Activated CD4-positive, alpha-beta T cell treated with anti-CD3 and anti-CD28 coated beads for 4 hours (primary cell): Measurements from ENCODE around the gene PPP2R2C.

Source experiments
- DNase-seq, 2 donors: peaks; one replicate each; pipeline ENCODE4 v3.0.0-alpha.2; 2020

PPP2R2C gene

DNA sequence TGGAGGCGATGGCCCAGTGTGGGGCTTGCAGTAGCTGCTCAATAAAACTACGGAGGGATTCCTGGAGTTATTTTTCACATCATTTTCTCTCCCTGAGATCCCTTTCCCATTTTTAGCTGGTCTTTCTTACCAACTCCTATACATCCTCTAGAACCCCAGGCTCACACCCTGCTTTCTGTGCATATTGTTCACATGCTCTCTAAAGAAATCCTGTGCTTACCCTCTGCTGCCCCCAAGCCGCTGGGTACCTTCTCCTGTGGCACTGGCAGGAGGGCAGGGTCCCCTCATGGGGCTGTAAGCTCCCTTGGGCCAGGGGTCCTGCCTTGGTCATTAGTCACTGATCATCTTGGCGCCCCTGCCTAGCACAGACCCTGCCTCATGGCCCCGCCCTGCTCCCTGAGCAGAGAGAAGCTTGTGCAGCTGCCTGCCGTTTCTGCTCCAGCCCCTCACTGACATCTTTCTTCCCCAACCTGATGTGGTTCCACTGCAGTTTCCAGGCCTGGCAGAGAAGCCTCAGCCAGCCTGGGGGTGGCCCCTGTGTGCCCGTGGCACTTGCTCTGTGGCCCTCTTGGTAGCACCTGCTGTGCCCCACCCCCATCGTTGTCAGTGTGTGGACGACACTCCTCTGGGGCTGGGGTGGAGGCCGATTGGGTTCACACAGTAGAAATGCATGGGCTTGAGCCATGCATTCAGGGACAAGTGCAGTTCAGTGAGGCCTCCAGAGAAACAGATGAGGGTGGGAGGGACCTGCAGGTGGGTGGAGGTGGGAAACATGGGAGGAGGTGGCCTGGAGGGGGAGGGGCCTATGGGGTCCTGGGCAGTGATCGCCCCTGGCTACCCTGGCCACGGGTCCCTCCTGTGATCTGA is 133.2 kb downstream of the PPP2R2C start:
- DNase-seq: no peak

DNA sequence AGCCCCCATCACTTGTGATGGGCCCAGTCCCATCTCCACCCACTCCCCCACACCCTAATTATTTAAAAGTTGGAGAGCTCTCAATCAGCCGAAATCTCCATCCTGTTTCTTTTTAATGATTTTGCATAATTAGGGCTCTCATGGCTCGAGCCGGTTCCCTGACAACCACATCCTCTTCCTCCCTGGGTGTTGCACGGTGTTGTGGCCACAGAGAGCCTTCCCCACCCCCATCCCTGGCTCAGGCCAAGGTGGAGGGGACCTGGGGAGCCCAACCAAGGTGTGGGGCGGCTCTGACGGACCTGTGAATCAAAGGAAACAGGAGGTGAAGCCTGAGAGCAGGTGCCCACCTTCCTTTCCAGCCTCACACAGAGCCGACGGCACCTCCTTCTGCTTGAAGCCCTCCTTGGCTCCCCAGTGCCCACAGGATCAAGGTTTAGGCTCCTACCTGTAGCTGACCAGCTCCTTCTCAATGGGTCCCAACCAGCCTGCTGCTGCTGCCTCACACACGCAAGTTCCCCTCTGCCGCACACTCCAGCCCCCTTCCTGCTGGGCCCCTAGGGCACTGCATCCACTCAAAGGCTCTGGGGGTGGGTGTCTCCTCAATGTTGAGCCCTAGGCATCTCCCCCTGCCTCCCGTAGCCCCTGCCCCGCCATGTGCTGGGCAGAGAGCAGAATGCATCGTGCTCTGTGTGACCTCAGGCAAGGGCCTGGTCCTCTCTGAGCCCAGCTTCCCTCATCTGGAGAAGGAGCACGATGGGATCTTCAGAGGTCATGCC is 134.1 kb downstream of the PPP2R2C start:
- no peak for DNase-seq

DNA sequence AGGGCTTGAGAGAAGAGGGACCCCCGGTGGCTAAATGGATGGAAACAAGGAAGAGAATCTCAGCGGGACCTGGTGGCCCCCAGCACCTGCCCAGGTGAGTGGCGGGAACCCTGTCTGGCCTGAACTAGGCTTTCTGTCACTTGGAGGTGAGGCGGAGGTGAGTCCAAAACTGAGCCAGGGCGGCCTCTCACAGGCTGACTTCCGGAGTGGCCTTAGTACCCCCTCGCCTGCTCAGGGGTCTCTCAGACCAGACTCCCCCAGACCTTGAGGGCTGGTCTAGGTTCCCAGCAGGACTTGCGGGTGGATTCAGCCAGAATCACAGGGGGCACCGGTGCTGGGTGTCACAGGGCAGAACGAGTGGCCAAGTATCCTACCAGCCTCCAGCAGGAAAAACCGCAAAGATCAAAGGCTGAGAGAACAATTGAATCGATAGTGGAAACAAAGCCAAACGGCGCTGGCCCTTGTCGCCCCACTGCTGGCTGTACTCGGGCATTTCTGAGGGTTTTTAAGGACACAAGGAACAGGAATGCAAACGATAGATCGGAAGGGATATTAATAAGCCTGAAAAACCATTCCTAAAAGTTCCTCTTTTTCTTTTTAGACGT is 135.0 kb downstream of the PPP2R2C start:
- DNase-seq: no peak

DNA sequence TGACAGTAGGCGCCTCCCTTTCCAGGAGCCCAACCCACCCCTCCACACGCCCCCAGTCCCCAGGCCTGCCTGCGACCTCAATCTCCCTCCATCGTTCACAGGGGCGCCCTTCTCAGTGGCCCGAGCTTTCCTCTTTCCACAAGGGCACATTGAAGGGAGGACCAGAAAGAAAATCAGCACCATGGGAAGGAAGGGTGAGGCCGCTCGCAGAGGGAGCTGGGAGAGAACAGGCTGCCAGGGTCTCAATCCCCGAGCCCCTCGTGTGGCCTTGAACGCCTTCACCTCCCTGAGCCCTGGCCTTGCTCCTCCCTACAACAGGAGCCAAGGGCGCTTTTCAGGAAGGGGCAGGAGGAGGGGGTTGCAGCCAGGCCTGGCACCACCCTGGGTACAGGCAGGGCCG is 136.2 kb downstream of the PPP2R2C start:
- DNase-seq: no peak

DNA sequence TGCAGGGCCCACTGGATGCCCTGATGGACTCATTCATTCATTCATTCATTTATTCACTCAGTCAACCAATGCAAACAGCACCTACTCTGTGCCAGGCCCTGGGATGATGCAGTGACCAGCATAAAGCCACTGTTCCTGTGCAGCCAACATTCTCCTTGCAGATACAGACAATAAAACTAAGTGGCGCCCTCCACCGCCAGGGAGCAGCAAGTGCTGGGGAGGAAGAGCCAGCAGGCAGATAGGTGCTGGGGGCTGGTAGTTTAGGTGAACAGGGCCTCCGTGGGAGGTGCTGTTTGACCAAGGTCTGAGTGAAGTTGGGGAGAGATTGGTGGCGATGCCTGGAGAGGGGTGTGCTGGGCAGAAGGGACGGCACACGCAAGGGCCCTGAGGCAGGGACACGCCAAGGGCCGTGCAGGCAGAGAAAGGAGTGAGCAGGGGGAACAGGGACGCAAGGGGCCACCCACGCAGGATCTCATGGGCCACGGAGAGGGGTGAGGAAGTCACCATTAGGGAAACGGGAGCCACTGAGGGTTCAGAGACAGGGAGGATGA is 137.3 kb downstream of the PPP2R2C start:
- no peak for DNase-seq

DNA sequence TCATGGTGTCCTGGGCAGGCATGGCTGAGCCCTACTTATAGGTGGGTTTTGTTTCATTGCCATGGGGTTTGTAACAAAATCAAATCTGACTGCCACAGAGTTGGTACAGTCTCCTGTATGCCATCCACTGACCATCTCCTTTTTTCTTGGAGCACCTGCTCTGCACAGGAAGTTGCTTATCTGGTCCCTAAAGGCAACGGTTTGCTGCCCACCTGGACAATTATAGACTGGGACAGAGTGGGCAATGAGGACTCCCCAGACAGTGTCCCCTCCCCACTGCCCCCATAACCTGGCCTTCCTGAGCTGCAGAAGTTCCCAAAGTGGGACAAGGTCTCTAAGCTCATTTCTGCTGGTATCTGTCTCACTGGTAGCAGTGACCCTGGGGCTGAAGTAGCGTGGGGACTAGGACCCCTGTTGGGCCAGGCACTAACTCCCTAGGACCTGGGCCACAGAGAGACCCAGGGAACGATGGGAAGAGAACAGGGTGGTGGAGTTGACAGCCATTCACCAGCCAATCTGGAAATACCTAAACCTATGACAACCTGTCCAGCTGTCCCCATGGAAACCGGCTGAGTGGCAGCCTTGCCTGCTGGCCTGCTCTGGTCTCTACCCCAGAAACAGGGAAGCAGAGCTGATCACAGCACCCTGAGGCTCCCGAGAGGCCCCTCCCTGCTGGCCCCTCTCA is 138.1 kb downstream of the PPP2R2C start:
- no peak for DNase-seq

DNA sequence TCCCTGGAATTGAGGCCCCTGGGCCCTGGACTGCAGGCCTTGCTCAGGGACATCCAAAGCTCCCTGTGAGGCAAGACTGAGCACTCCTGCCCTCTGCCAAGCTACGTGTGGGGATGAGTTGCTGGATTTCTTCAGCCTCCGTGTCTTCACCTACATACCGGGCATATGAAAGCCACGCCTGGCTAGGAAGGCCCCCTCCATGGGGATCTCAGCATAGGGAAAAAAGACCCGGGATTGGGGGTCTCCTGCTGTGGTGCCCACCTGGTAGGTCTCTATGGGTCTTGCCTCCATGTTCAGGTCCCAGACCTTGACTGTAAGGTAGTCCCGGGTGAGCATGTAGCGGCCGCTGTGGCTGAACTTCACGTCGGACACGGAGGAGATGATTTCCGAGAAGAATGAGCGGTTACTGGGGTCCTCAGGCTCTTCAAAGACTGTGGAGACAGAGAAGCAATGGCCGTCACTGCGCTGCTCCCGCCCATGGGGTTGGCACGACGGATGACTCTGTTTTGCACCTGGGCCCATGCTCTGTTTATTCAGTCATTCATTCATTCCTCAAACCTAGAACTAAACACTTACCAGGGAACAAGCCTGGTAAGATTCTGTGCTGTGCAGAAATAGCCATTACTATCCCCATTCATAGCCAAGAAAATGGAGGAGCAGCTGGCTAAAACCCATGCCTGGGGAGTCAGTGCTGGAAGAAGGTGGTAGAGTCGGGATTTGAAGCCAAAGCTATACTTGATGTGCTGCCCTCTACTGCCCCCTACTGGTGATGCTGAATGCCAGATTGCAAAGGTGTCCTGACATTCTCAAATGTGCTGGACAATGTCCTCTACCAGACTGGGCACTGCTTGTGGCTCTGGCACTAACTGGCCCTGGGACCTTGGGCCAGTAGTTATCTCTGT is 138.9 kb downstream of the PPP2R2C start:
- no peak for DNase-seq

DNA sequence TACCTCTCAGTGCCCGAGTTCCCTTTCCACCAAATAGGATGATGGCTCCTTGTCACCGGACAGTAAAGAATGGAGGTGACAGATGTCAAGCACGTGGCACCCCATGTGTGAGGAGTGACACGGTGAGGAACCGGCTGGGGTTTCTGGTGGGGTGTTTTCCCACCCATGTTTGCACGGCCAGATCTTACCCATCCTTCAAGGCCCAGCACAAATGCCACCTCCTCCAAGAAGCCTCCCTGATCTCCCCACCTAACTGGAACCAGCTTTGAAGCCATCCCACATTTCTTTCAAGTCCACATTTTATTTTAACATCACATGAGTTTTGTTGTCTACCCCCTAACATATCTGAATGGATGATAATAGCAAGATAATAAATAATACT is 139.8 kb downstream of the PPP2R2C start:
- no peak for DNase-seq

DNA sequence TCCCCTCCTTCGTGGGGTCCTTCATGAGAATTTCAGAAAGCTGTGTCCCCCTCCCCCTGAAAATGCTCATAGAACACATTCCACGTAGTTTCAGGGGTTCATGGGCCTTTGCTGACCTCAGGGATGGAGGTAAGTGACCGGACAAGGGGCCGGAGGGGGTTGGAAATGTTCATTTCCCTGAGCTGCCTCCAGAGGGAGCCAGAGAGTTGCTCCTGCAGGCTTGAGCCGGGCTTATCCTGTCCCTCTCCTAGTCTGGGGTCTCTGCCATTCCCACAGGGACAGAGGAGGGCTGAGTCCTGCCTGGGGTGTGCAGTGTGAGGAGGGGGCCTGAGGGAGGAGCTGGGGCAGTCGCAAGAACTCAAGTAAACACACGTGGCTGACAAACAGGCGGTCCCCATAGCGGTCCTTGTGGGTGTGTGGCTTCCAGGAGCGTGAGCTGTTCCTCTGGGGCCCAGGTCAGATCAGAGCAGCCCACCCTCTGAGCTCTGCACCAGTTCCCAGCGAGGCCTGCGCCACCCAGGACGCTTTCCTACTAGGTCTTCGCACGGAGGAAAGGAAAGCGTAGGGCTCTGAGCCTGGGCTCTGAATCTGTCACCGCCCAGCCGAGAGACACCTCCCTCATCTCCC is 140.3 kb downstream of the PPP2R2C start:
- no peak for DNase-seq

DNA sequence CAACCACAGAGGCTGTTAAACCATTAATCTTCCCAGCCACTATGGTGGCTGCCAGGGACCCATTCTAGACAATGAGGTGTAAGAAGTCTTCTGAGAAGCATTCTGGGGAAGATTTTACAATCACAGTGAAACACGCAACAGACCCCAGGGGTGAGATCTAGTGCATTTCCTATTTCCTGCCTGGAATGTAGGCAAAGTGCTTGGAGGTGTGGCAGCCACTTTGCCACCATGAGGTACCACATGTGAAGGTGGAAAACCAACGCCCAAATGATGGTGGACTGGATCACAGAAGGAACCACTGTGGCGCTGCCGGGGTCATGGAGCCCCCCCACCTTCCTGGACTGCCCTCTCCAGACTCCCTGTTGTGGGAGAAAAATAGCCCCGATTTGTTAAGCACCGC is 140.9 kb downstream of the PPP2R2C start:
- no peak for DNase-seq

DNA sequence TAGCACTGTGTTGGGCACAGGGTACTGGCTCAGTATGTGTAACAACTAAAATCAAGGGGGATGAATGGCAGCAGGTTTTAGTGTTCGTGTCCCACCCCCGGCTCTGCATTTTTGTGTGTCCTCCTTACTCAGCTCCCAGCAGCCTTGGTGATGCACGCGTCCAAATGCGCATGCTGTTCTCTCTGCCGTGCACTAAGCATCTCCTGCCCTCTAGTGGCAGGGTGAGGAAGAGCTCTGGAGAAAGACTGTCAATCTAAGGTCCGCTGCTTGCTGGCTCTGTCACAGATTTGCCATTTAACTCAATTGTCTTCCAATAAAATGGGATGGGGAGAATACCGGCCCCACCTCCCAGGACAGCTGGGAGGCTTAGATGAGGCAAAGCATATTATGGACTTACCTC is 141.4 kb downstream of the PPP2R2C start:
- DNase-seq: no peak

DNA sequence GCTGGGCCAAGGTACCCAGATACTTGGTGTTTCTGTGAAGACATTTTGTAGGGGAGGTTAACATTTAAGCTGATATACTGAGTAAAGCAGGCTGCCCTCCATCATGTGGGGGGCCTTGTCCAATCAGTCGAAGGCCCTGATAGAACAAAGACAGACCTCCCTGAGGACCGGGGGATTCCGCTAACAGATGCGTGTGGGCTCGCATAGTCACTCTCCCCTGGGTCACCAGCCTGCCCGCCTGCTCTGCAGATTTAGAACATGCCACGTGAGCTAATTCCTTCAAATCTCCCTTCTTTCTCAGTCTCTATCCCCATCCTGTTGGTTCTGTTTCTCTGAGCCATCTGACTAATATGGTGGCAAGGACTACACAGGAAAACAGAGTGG is 142.0 kb downstream of the PPP2R2C start:
- no peak for DNase-seq

DNA sequence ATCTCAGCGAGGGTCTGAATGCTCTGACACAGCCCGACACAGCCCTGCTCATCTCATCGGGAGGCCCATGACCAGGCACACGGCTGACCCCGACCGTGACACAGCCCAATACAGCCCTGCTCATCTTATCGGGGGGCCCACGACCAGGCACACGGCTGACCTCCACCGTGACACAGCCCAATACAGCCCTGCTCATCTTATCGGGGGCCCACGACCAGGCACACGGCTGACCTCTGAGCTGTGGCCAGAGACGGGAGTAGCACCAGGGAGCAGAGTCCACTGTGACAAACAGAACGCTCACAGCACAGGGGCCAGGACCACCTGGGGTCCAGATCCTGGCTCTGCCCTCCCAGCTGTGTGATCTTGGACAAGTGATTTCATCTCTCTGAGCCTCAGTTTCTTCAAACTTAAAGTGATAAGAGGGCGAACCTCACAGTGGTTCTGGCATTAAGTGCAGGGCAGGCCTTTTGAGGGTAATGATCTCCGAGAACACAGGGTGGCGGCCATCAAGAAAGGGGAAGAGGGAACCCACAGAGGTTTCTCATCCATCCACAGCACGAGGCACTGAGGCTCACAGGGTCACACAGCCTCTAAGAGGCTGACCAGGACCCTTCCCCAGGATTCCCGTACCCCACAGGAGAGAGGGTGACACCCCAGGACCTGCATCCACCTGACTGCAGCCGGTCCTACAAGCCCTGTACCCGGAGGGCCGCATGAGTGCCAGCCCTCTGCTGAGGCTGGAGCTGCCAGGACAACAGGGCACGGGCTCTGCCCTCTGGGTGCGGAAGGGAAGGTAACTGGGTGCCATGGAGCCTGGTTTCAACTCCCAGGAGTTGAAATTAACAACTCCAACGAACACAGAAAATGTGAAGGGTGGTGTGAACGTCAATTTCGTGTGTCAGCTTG is 142.7 kb downstream of the PPP2R2C start:
- no peak for DNase-seq

DNA sequence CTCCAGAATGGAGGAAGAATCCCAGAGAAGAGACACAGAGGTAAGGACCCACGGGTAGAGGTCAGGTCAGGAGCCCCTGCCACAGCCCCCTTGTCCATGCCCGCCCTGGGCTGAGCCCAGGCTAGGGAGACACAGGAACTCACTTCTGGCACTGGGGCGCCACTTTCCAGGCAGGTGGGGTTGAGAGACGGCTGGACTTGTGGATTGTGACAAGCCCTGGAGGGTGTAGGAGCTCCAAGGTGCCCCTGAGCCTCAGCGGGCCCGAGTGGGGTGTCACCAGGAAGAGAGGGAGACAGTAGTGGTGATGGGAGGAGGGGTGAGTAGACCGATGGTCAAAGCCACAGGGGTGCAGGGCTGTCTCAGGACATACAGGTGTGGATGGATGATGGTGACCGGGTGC is 143.9 kb downstream of the PPP2R2C start:
- no peak for DNase-seq

DNA sequence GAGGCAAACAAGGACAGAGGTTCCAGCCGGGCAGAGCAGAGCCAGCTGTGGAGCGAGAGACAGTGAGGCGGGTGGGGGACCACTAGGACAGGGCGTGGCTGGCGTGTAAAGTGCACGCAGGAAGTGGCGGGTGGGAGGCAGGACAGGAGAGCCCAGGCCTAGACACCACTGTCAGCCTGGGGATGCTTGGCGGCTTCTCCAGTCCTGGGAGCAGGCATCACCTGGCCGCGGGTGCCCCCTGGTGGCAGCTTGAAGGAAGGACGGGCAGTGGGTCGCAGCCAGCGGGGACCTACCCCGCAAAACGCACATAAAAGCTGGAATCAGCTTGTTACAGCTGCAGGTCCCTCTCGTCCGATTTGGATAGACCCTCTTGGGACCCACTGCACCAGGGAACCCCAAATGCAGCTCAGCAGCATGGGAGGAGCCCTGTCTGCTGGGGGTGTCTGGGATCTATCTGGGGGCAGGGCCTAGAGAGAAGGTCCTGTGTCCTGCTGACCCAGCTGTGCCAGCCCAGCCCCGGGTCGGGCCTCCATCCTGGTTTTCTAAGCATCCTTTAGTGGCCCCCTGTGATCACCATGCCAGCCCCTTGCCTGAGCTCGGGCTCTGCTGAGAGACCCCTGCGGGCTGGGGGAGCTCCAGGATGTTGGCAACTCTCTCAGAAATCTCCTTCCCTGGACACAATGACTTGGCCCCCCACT is 145.0 kb downstream of the PPP2R2C start:
- DNase-seq: peak; percentile 71 to 73

DNA sequence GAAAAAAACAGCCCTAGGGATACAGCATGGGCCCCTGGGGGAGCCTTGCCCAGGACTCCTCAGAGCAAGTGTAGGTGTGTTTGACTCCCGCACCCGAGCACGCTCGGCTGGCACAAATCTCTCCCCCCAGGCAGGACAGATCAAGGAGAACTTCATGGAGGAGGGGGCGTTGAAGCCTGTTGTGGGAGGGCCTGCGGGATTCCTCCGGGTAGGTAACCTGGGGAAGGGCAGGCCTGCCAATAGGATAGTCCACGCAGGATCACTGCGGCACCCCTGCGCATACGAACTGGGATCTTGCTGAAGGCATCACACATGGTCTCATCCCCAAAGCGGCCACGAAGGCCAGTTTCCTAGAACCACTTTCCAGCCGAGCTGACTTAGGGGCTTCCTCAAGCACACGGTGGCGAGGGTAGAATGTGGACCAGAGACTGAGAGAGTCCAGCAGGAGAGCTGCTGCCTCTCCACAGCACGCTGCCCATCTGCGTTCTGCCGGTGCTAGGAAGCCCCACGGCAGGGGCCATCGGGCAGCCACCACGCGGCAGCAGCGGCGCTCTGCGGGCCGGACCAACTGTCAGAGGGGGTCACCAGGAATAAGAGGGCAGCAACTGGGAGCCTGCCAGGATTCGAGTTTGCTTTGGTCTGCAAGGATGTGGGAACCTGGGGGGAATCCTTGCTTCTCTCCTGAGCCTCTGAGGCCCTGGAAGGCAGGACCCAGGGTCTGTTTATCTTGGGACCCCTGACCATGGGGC is 145.9 kb downstream of the PPP2R2C start:
- no peak for DNase-seq

DNA sequence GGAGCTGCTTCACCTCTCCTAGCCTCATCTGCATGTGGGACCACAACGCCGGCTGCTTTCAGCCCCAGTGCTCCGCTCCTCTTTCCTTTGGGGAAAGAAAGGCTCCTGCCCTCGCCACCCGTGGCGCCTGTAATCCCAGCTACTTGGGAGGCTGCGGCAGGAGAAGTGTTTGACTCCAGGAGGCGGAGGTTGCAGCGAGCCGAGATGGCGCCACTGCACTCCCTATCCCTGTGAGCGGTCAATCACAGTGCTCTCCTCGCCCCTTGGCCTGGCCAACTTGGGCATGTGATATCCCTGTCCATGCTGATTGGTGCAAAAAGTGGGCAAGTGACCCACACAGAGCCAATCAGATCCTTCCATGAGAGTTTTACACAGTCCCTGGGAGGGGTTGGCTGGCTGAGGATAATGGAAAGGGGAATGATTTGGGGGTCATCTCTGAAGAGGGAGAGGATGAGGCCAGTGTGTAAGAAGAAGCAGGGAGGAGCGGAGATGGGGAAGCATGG is 146.6 kb downstream of the PPP2R2C start:
- DNase-seq: no peak

DNA sequence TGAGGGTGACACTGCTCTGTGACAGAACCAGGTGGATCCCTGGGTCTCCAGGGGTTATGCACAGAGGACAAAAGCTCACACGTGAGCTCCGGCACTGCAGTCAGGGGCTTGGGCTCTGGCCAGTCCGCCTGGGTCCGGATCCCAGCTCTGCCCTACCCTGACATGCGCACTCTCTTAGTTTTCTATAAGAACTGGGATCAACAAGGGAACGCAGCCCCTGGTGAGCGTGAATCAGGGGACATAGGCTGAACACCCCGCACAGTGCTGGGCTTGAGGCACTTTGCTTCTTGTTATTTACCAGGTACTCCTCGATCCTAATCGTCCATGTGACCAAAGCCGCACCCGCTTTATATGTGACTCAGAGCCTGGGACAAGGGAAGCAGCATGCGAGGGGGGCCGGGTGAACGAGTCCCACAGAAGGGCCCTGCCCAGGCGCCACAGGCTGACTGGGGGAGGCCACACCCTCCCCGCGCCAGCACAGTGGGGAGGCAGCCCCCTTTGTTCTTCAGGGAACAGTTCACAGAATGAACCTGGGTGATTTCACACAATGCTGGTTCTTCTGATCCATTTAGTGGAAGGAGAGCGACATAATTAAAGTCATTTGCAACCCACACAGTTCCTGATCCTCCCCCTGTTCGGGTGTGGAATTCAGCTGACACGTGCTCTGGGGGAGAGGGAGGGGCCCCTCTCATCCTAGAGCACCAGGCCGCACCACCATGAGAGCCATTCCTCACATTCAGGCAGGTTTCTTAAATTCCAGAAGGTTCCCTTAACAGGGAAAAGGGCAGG is 147.2 kb downstream of the PPP2R2C start:
- no peak for DNase-seq
